GM19099 (cell line): ENCODE measurements around the gene TRAPPC14.

ENCODE experiments used
- POLR2A ChIP-seq: IDR thresholded peaks from 3 replicates; pipeline ENCODE4 v1.6.1; 2011; ENCODE audit warnings: low read depth; ENCODE audit not compliant: insufficient read length; ENCODE audit errors: extremely low read depth

Gene TRAPPC14, protein sequence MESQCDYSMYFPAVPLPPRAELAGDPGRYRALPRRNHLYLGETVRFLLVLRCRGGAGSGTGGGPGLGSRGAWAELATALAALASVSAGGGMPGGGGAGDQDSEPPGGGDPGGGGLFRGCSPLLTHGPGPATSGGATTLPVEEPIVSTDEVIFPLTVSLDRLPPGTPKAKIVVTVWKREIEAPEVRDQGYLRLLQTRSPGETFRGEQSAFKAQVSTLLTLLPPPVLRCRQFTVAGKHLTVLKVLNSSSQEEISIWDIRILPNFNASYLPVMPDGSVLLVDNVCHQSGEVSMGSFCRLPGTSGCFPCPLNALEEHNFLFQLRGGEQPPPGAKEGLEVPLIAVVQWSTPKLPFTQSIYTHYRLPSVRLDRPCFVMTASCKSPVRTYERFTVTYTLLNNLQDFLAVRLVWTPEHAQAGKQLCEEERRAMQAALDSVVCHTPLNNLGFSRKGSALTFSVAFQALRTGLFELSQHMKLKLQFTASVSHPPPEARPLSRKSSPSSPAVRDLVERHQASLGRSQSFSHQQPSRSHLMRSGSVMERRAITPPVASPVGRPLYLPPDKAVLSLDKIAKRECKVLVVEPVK

DNA sequence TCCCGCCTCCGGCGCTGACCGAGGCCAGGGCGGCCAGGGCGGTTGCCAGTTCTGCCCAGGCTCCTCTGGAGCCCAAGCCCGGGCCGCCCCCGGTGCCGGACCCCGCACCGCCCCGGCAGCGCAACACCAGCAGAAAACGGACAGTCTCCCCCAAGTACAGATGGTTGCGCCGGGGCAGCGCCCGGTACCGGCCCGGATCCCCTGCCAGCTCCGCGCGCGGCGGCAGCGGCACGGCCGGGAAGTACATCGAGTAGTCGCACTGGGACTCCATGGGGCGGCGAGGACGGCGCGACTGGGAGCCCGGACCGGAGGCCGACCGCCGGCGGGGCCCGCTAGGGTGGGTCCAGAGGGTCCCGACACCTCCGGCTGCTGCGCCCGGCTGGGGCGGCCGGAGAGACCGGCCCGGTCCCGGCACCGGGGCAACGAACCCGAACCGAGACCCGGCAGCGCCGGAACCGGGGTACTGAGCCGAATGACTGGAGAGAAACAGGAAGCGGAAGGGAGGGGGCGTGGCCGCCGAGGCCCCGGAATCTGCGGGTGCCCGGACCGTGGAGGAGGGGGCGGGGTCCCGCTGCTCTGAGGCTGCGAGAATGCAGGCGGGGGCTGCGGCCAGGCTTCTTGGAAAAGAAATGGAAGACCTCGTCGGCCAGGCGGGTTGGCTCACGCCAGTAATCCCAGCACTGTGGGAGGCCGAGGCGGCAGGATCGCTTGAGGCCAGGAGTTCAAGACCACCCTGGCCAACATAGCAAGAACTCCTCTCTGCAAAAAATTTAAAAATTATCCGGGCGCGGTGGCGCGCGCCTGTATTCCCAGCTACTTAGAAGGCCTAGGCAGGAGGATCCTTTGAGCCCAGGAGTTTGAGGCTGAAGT, at the start of gene TRAPPC14:
TRAPPC14 (minus strand) TSS at position 495 of the 870 bp plus-strand sequence; CDS start at position 271, 224 bp downstream.
- peak; percentile 78 for TF ChIP-seq POLR2A

GRCh38 chr7:100204454-100204853, 45.9 kb upstream of the TRAPPC14 start:
- no peak for TF ChIP-seq POLR2A

DNA sequence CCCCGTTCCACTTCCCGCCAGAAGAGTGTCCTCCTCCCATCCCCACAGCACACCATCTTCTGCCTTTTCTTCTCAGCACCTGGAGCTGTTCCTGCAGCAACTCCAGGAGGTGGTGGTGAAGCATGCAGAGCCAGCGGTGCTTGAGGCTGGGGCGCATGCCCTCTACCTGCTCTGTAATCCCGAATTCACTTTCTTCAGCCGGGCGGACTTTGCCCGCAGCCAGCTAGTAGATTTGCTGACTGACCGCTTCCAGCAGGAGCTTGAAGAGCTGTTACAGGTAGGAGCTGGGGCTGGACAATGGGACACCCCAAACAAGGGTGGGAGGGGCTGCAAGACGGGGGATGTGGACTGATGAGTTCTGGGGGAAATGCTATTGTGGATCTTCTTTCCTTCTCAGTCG, 42.2 kb upstream of the TRAPPC14 start:
- TF ChIP-seq POLR2A, result no peak

- TF ChIP-seq POLR2A, result no peak
These were observed 39.7 kb upstream of the TRAPPC14 start for GRCh38 chr7:100198266-100198665.

DNA sequence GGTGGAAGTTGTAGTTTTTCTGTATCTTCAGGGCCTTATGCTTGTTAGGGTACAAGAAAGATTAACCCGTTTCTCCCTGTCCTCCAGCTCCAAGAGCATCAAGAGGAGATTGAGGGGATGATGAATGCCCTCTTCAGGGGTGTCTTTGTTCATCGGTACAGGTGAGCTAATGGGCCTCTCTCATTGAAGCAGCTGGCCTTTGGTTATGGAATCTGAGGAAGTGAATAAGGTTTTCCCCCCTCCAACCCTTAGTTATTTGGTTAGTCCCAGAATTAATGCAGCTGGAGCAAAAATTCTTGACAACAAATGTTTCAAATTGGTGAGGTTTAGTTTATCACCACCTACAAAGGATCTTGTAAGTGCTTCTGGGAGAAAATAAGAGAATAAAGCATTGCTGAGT, 36.7 kb upstream of the TRAPPC14 start:
- TF ChIP-seq POLR2A, result no peak

DNA sequence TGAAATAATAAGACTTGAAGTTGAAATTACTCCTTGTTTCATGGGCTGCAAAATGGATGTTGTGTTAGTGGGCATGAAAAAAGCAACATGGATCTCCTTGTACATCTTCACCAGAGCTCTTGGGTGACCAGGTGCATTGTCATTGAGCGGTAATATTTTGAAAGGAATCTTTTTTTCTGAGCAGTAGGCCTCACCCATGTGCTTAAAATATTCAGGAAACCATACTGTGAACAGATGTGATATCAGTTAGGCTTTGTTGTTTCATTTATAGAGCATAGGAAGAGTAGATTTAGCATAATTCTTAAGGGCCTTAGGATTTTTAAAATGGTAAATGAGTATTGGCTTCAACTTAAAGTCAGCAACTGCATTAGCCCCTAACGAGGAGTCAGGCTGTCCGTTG, 34.4 kb upstream of the TRAPPC14 start:
- no peak for TF ChIP-seq POLR2A

- TF ChIP-seq POLR2A, result no peak
These were observed 33.3 kb upstream of the TRAPPC14 start for GRCh38 chr7:100191775-100192174.

- TF ChIP-seq POLR2A, result no peak
These were observed 31.7 kb upstream of the TRAPPC14 start for GRCh38 chr7:100190048-100190711.

GRCh38 chr7:100189061-100189460, 30.5 kb upstream of the TRAPPC14 start:
- no peak for TF ChIP-seq POLR2A

- TF ChIP-seq POLR2A, result no peak
These were observed 27.2 kb upstream of the TRAPPC14 start for GRCh38 chr7:100185726-100186125.

DNA sequence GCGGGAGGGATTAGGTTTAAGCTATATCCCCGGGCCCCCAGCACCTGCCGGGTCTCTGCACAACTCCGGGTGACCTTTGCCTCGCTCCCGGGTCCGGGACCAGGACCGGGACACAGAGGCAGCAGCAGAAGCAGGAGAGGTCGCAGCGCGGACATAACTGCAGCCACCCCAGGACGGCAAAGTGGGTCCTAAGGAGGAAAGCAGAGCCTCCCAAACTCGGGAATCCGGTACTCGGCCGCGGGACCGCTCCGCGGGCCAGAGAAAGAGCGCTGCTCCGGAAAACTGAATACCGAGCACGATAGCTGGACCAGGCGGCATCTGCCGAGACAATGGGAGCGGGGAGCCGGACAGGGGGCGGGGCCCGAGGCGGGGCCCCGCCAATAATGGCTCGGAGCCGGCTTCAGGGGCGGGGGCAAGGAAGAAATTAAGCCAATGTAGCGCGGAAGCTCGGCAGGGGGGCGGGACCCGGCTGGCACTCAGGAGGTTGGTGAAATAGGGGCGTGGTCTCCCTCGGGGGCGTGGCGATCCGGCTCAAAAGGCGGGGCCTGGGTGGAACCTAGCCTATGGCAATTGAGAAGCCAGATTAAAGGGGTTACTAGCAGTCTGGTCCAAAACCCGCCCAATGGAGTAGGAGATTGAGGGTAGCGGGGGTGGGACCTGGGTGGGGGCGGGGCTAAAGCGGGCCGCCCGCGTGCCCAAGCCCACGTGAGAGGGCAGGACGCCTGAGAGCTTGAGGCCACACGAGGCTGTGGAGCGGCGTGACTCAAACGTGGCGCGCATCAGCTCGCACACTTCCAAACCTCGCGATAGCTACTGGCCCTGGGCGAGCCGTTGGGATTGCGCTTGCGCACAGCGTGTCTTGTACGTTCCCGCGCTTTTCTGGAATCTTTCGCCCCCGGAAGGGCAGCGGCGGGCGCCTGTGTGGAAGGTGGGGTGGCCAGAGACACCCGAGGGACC, 18.8 kb upstream of the TRAPPC14 start, which contains the start of the genes GPC2 and STAG3:
GPC2 (minus strand) TSS at position 337 of the 957 bp plus-strand sequence; CDS start at position 155, 182 bp downstream.
STAG3 (plus strand) TSS at position 874 of the 957 bp plus-strand sequence. CDS start 2,639 bp downstream, outside the sequence.
- TF ChIP-seq POLR2A, result peak; percentile 38

GRCh38 chr7:100176096-100177044, 17.8 kb upstream of the TRAPPC14 start:
- no peak for TF ChIP-seq POLR2A
